HCT116 (cell line): ENCODE measurements around the gene HBM. TPM values are rescaled to one million over a fixed set of nuclear protein-coding genes. Genes with fewer than 3 reads are reported as not detected.
A peak's percentile ranks its signal among the peaks of the same experiment; 100 is the strongest.

Experiments
- ATAC-seq: fragments of 200-7000 bp; cut with Tn5 transposase; 2 replicates; pipeline ENCODE4 v1.9.1; 2020; ENCODE audit warnings: mild to moderate bottlenecking, moderate library complexity
- BruUV-seq: library from RNA; stranded (reverse); fragments of 400-500 nt; replicated peaks from 2 replicates; lab custom pipeline; 2021; lab: Mats Ljungman, UMichigan
- CTCF ChIA-PET: fragments of 300-600 bp; sonication (Branson Sonifier 250); formaldehyde crosslinking; loops from one replicate; lab custom pipeline; 2021; ENCODE audit warnings: antibody characterized with exemption; lab: Charles Lee
- POLR2A ChIA-PET: fragments of 300-600, 350-600 bp; sonication (Branson Sonifier 250); formaldehyde crosslinking; loops from one replicate; lab custom pipeline; 2021; ENCODE audit warnings: antibody characterized with exemption; lab: Charles Lee
- RAD21 ChIA-PET, 2 experiments: fragments of 300-600 bp; sonication (Branson Sonifier 250); formaldehyde crosslinking; loops; one replicate each; lab custom pipeline; 2023; ENCODE audit warnings: low total read pairs in 2 of 2; ENCODE audit not compliant: uncharacterized antibody in 2 of 2, unreplicated experiment in 2 of 2, low non-redundant PET in 1 of 2; lab: Charles Lee
- DNase-seq: peaks from one replicate; pipeline ENCODE4 v3.0.0-alpha.2; 2010; ENCODE audit warnings: low read depth, low spot score
- H2AFZ ChIP-seq: fragments of 200-600 bp; shearing (Covaris generic), sonication (generic); 2 replicates; pipeline ENCODE4 v1.6.1; 2017; ENCODE audit warnings: low read depth, mixed run types, mixed read lengths, antibody characterized with exemption, low read length; ENCODE audit not compliant: poor library complexity, severe bottlenecking
- H3K27ac ChIP-seq: 2 replicates; pipeline ENCODE4 v1.5.1; 2012; ENCODE audit warnings: low read depth, low read length
- H3K27me3 ChIP-seq: fragments of 200-600 bp; sonication (generic); 2 replicates; pipeline ENCODE4 v1.6.1; 2016; ENCODE audit warnings: mixed run types, low read length, mixed read lengths; ENCODE audit not compliant: insufficient read depth
- H3K36me3 ChIP-seq, 2 experiments: fragments of 200-500 bp in 1 of 2; fragments of 200-600 bp in 1 of 2; sonication (Bioruptor generic) in 1 of 2; sonication (generic) in 1 of 2; 2 replicates each; pipeline versions ENCODE4 v1.5.1 to v1.6.1; 2014 to 2016; ENCODE audit warnings: low read length in 2 of 2, inconsistent platforms in 1 of 2, mixed read lengths in 1 of 2, mixed run types in 1 of 2; ENCODE audit not compliant: insufficient read depth in 2 of 2, control insufficient read depth in 1 of 2
- H3K4me1 ChIP-seq, 2 experiments: fragments of 200-600 bp in 1 of 2; sonication (generic) in 1 of 2; 2 replicates each; pipeline versions ENCODE4 v1.5.1 to v1.6.1; 2012 to 2017; ENCODE audit warnings: low read length in 2 of 2, inconsistent platforms in 1 of 2, mild to moderate bottlenecking in 1 of 2, mixed read lengths in 1 of 2, mixed run types in 1 of 2, moderate library complexity in 1 of 2; ENCODE audit not compliant: insufficient read depth in 2 of 2, control insufficient read depth in 1 of 2
- H3K4me2 ChIP-seq: fragments of 200-600 bp; sonication (generic); 2 replicates; pipeline ENCODE4 v1.6.1; 2017; ENCODE audit warnings: mixed run types, low read length, mixed read lengths
- H3K4me3 ChIP-seq, 2 experiments: fragments of 200-600 bp in 1 of 2; sonication (generic) in 1 of 2; replicated peaks in 1 of 2; 2 replicates each; pipeline ENCODE4 v1.5.1; 2011 to 2016; ENCODE audit warnings: low read length in 2 of 2, control low read depth in 1 of 2, low read depth in 1 of 2, mild to moderate bottlenecking in 1 of 2, mixed read lengths in 1 of 2, mixed run types in 1 of 2
- H3K79me2 ChIP-seq: fragments of 200-600 bp; sonication (generic); 2 replicates; pipeline ENCODE4 v1.6.1; 2017; ENCODE audit warnings: mild to moderate bottlenecking, mixed run types, low read length, moderate library complexity, mixed read lengths; ENCODE audit not compliant: insufficient read depth
- H3K9ac ChIP-seq: fragments of 200-600 bp; sonication (generic); 2 replicates; pipeline ENCODE4 v1.6.1; 2016; ENCODE audit warnings: low read length, mixed read lengths
- H3K9me2 ChIP-seq: fragments of 200-600 bp; sonication (generic), shearing (Covaris generic); 2 replicates; pipeline ENCODE4 v1.6.1; 2017; ENCODE audit warnings: mixed run types, mild to moderate bottlenecking, moderate library complexity; ENCODE audit not compliant: insufficient read depth
- H3K9me3 ChIP-seq, 2 experiments: fragments of 200-500 bp in 1 of 2; fragments of 200-600 bp in 1 of 2; sonication (Bioruptor generic) in 1 of 2; sonication (generic) in 1 of 2; 2 replicates each; pipeline ENCODE4 v1.6.1; 2014 to 2017; ENCODE audit warnings: low read length in 2 of 2, mixed read lengths in 2 of 2, inconsistent platforms in 1 of 2, low read depth in 1 of 2, mild to moderate bottlenecking in 1 of 2, mixed run types in 1 of 2, moderate library complexity in 1 of 2; ENCODE audit not compliant: control insufficient read depth in 1 of 2, insufficient read depth in 1 of 2
- H4K20me1 ChIP-seq: fragments of 200-600 bp; sonication (generic), shearing (Covaris generic); 2 replicates; pipeline ENCODE4 v1.6.1; 2017; ENCODE audit warnings: mixed run types, mild to moderate bottlenecking, moderate library complexity; ENCODE audit not compliant: insufficient read depth
- CBX3 ChIP-seq: IDR thresholded peaks from 2 replicates; pipeline ENCODE4 v1.6.1; 2012; ENCODE audit warnings: low read depth
- CEBPB ChIP-seq: IDR thresholded peaks from 2 replicates; pipeline ENCODE4 v1.6.1; 2012; ENCODE audit warnings: low read depth
- EGR1 ChIP-seq: IDR thresholded peaks from 2 replicates; pipeline ENCODE4 v1.6.1; 2012; ENCODE audit warnings: low read depth
- ELF1 ChIP-seq: IDR thresholded peaks from 2 replicates; pipeline ENCODE4 v1.6.1; 2012; ENCODE audit warnings: low read depth, borderline replicate concordance
- EZH2phosphoT487 ChIP-seq: fragments of 200-600 bp; IDR thresholded peaks from 2 replicates; pipeline ENCODE4 v1.6.1; 2018; ENCODE audit warnings: antibody characterized with exemption, borderline replicate concordance
- POLR2AphosphoS5 ChIP-seq: IDR thresholded peaks from 2 replicates; pipeline ENCODE4 v1.6.1; 2011; ENCODE audit warnings: mild to moderate bottlenecking, low read depth, low read length, moderate library complexity
- RAD21 ChIP-seq: IDR thresholded peaks from 2 replicates; pipeline ENCODE4 v1.6.1; 2012; ENCODE audit warnings: low read depth, mild to moderate bottlenecking
- SIN3A ChIP-seq: IDR thresholded peaks from 2 replicates; pipeline ENCODE4 v1.6.1; 2012; ENCODE audit warnings: low read depth
- SP1 ChIP-seq: IDR thresholded peaks from 2 replicates; pipeline ENCODE4 v1.6.1; 2012; ENCODE audit warnings: low read depth
- SRF ChIP-seq: IDR thresholded peaks from 2 replicates; pipeline ENCODE4 v1.6.1; 2012; ENCODE audit warnings: low read depth
- ZFX ChIP-seq: fragments of 450-650 bp; IDR thresholded peaks from 2 replicates; pipeline ENCODE4 v1.6.1; 2017
- ZNF274 ChIP-seq: fragments of 200-500 bp; sonication (Bioruptor generic); IDR thresholded peaks from 2 replicates; pipeline ENCODE4 v1.6.1; 2014; ENCODE audit warnings: mild to moderate bottlenecking, low read depth, low read length, inconsistent platforms
- intact Hi-C: fragments of 100-400 bp; cut with micrococcal nuclease; formaldehyde crosslinking; loops from 2 replicates; pipeline ENCODE4 v1.10.0; 2022
- total RNA-seq: library from RNA; stranded (reverse); gene quantifications from one replicate; pipeline ENCODE4 v1.2.1, GENCODE V29; 2021; ENCODE audit not compliant: unreplicated experiment
- TF ChIP-seq, protein P1 (sequence below), 3 experiments: fragments of 200-600 bp in 1 of 3; sonication (generic) in 1 of 3; IDR thresholded peaks in 2 of 3; conservative IDR thresholded peaks in 1 of 3; 2 replicates each; pipeline ENCODE4 v1.5.1; 2012 to 2017; ENCODE audit warnings: low read depth in 2 of 3, low read length in 2 of 3, antibody characterized with exemption in 1 of 3, borderline replicate concordance in 1 of 3, control low read depth in 1 of 3, mild to moderate bottlenecking in 1 of 3, mixed read lengths in 1 of 3, mixed run types in 1 of 3, moderate library complexity in 1 of 3; ENCODE audit not compliant: insufficient read depth in 1 of 3
- TF ChIP-seq, protein P2 (sequence below): IDR thresholded peaks from 2 replicates; pipeline ENCODE4 v1.6.1; 2011; ENCODE audit warnings: mild to moderate bottlenecking, low read length, moderate library complexity; ENCODE audit not compliant: insufficient replicate concordance; ENCODE audit errors: extremely low read depth

The HBM gene
- total RNA-seq, 1 experiment from 2014 or later, result not detected

DNA sequence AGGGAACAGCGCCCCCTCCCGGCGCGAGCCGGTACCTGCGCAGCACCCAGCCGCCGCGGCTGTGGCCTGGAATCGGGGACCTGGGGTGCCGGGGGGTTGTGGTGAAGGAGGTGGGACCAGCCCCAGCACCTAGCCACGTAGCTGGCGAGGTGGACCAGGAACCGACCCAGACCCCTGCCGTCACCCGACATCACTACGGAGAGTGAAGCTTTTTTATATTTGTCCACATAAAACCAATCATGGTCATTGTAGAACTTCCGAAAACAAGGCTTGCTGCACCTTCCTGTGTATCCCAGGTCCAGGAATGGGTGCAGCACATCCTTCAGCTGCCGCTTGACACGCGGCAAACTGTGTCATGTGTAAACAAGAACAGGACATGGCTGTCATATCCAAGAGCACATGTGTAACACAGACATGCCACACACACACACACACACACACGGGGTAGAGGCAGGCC, 15.8 kb downstream of the HBM start:
- no peaks in the 10 kb centered on the region for H4K20me1 ChIP-seq
- H3K4me1 ChIP-seq, result peaks cover 0 to 5% of the 10 kb centered on the region in 2 experiments; a peak in 1 of 4 replicates
- no peak overlapping the region for H3K27ac ChIP-seq
- ATAC-seq (peak; percentile 21), DNase-seq (no peak)
- no peak overlapping the region for H3K4me2 ChIP-seq
- no peaks in the 10 kb centered on the region for H3K79me2 ChIP-seq
- no peaks in the 10 kb centered on the region for H3K36me3 ChIP-seq
- TF ChIP-seq, protein P1, sequence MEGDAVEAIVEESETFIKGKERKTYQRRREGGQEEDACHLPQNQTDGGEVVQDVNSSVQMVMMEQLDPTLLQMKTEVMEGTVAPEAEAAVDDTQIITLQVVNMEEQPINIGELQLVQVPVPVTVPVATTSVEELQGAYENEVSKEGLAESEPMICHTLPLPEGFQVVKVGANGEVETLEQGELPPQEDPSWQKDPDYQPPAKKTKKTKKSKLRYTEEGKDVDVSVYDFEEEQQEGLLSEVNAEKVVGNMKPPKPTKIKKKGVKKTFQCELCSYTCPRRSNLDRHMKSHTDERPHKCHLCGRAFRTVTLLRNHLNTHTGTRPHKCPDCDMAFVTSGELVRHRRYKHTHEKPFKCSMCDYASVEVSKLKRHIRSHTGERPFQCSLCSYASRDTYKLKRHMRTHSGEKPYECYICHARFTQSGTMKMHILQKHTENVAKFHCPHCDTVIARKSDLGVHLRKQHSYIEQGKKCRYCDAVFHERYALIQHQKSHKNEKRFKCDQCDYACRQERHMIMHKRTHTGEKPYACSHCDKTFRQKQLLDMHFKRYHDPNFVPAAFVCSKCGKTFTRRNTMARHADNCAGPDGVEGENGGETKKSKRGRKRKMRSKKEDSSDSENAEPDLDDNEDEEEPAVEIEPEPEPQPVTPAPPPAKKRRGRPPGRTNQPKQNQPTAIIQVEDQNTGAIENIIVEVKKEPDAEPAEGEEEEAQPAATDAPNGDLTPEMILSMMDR (IDR thresholded peaks at IDR 0.05 in 2 of 3, conservative IDR thresholded peaks at IDR 0.05 in 1 of 3; ENCODE audit: borderline replicate concordance in 1 of 3, insufficient read depth in 1 of 3, low read depth in 2 of 3, low read length in 2 of 3), result peak; percentile 51 to 70 (median 68); a peak in 5 of 6 replicates
- TF ChIP-seq POLR2AphosphoS5 (0 out of 2 replicates have a peak, but pooled peaks have one; percentile 19), ZNF274 (no peak), RAD21 (peak; percentile 74)
- intact Hi-C loops, result loop anchor here (1.0 kb wide), 1 partner anchor 74 kb away; no protein-coding TSS in a partner anchor
- no peak overlapping the region for H3K4me3 ChIP-seq
- ChIA-PET CTCF (interaction anchor here (2.1 kb wide), 1 partner anchor 116 kb away, joined by 6 read pairs; no protein-coding TSS in a partner anchor), POLR2A (no interaction called here), RAD21 (no interaction called here)
- no TSS peak for BruUV-seq
- no peaks in the 10 kb centered on the region for H3K9me3 ChIP-seq
- no peak overlapping the region for H3K9ac ChIP-seq
- H3K9me2 ChIP-seq, result no peaks in the 10 kb centered on the region
- no peaks in the 10 kb centered on the region for H3K27me3 ChIP-seq
- no peak overlapping the region for H2AFZ ChIP-seq

DNA sequence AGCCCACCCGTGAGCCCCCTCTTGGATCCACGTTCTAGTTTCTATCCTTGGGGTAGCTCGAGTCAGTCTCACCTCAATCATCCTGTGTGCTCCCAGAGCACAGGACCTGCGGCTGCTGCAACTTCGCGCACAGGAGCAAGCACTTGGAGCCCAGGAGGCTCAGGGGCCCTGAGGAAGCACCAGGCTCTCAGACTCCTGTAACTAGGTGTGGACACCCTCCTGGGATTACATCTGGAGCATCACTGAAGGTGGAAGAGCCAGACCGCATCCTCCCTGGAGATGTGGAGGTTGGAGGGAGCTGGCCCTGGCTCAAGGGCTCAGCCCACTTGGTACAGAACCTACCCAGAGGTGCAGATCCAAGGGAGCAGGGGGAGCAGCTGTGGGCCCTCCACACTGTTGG, 17.2 kb downstream of the HBM start:
- no peaks in the 10 kb centered on the region for H3K4me1 ChIP-seq
- no peaks in the 10 kb centered on the region for H4K20me1 ChIP-seq
- no peaks in the 10 kb centered on the region for H3K79me2 ChIP-seq
- ATAC-seq, result no peak
- no peaks in the 10 kb centered on the region for H3K9me3 ChIP-seq
- no peak overlapping the region for H2AFZ ChIP-seq
- intact Hi-C loops, result no loop called here
- H3K36me3 ChIP-seq, result no peaks in the 10 kb centered on the region
- ChIA-PET RAD21 (no interaction called here), POLR2A (interaction anchor here (0.6 kb wide), 1 partner anchor 58 kb away, joined by 3 read pairs; no protein-coding TSS in a partner anchor), CTCF (interaction anchor here (2.1 kb wide), 1 partner anchor 117 kb away, joined by 6 read pairs; no protein-coding TSS in a partner anchor)
- no TSS peak for BruUV-seq
- H3K4me2 ChIP-seq, result no peak overlapping the region
- no peak overlapping the region for H3K27ac ChIP-seq
- H3K4me3 ChIP-seq, result no peak overlapping the region
- no peak overlapping the region for H3K9ac ChIP-seq
- DNase-seq, result no peak
- no peaks in the 10 kb centered on the region for H3K9me2 ChIP-seq
- H3K27me3 ChIP-seq, result no peaks in the 10 kb centered on the region
- TF ChIP-seq RAD21 (no peak), SP1 (no peak), ELF1 (no peak), CEBPB (no peak), ZNF274 (no peak), SIN3A (no peak), ZFX (no peak), EZH2phosphoT487 (no peak), EGR1 (no peak), CBX3 (no peak), SRF (no peak)
- TF ChIP-seq, protein P2, sequence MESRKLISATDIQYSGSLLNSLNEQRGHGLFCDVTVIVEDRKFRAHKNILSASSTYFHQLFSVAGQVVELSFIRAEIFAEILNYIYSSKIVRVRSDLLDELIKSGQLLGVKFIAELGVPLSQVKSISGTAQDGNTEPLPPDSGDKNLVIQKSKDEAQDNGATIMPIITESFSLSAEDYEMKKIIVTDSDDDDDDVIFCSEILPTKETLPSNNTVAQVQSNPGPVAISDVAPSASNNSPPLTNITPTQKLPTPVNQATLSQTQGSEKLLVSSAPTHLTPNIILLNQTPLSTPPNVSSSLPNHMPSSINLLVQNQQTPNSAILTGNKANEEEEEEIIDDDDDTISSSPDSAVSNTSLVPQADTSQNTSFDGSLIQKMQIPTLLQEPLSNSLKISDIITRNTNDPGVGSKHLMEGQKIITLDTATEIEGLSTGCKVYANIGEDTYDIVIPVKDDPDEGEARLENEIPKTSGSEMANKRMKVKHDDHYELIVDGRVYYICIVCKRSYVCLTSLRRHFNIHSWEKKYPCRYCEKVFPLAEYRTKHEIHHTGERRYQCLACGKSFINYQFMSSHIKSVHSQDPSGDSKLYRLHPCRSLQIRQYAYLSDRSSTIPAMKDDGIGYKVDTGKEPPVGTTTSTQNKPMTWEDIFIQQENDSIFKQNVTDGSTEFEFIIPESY, result no peak
